ENCODE data around the gene SSNA1. TPM values are rescaled to one million over a fixed set of nuclear protein-coding genes. Genes with fewer than 3 reads are reported as not detected.

SSNA1 gene
- polyA plus RNA-seq, 1 donor: 53.7 TPM

DNA sequence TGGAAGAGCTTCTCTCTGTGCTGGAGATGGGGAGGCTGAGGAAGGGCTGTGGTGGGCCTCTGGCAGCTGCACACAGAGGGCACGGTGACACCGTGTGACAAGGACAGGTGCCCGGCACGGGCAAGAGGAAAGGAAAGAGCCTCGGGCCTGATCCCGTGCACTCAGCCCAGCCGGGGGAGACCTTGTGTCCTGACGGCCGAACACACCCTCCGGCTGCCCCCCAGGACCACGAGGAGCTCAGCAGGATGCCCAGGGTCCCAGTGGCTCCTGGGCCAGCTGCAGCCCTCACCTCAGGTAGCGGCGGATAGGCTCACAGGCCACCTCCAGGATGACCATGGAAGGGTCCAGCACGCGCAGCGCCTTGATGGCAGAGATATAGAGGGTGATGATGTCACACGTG, 5.6 kb upstream of the SSNA1 start:
- no peak for DNase-seq (ENCODE audit: low read depth)

DNA sequence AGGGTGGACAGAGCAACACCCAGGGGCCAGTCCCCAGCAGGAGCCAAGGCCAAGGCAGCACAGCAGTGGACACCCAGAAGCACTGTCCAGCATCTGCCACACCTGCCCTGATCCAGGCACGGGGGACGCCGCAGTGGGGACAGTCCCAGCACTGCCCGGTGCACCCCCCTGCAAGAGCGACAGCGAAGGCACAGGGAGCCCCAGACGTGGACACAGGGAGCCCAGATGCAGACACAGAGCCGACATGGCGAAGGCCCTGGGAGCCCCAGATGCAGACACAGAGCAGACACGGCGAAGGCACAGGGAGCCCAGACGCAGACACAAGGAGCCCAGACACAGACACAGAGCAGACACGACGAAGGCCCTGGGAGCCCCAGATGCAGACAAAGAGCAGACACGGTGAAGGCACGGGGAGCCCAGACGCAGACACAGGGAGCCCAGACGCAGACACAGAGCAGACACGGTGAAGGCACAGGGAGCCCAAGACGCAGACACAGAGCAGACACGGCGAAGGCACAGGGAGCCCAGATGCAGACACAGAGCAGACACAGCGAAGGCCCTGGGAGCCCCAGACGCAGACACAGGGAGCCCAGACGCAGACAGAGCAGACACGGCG, 4.4 kb upstream of the SSNA1 start:
- DNase-seq (ENCODE audit: low read depth): no peak

GRCh38 chr9:137184881-137185660, 3.4 kb upstream of the SSNA1 start:
- no peak for DNase-seq (ENCODE audit: low read depth)

DNA sequence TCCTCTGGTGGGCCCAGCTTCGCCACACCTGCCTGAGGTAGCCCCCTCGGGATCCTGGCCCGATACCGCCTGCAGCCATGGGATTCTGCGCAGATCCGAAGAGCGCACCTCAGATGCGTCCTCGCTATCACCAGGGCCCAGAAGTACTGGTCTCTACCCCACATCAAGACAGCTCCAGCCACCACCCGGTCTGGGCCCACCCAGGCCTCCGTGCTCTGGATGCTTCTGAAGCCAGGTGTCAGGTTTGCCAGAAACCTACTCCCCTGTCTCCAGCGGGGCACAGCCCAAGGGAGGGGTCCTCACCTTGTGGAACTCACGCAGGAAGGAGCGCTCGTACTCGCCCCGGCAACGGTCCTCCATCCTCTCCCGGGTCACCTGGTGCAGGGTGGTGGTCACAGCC, 2.6 kb upstream of the SSNA1 start:
- DNase-seq (ENCODE audit: low read depth): no peak

DNA sequence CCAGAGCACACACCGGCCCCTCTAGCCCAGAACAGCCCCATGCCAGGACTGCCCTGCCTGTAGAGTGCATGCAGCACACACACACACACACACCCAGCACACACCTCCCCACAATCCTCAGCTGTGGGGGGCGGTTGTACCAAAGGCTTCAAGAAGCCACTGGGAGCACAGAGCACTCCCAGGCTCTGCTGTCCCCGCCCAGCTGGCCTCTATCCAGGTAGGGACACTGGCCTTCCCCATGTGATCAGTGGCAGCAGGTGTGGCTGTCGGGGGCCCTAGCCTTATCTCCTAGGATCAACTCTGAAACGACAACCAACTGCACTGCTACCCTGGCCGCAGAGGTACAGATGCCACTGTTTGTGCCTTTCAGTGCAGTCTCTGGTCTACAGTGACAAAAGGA, 2.1 kb upstream of the SSNA1 start:
- no peak for DNase-seq (ENCODE audit: low read depth)

GRCh38 chr9:137187386-137187785, 1.1 kb upstream of the SSNA1 start:
- no peak for DNase-seq (ENCODE audit: low read depth)

- no peak for DNase-seq (ENCODE audit: low read depth)
Observed at GRCh38 chr9:137188086-137188489, 388 bp upstream of the SSNA1 start.

- no peak for DNase-seq (ENCODE audit: low read depth)
Observed at GRCh38 chr9:137189297-137190295, 1.1 kb downstream of the SSNA1 start.

- DNase-seq (ENCODE audit: low read depth): no peak
Observed at GRCh38 chr9:137190315-137190856, 1.9 kb downstream of the SSNA1 start.

- no peak for DNase-seq (ENCODE audit: low read depth)
Observed at GRCh38 chr9:137191245-137191644, 2.8 kb downstream of the SSNA1 start.

DNA sequence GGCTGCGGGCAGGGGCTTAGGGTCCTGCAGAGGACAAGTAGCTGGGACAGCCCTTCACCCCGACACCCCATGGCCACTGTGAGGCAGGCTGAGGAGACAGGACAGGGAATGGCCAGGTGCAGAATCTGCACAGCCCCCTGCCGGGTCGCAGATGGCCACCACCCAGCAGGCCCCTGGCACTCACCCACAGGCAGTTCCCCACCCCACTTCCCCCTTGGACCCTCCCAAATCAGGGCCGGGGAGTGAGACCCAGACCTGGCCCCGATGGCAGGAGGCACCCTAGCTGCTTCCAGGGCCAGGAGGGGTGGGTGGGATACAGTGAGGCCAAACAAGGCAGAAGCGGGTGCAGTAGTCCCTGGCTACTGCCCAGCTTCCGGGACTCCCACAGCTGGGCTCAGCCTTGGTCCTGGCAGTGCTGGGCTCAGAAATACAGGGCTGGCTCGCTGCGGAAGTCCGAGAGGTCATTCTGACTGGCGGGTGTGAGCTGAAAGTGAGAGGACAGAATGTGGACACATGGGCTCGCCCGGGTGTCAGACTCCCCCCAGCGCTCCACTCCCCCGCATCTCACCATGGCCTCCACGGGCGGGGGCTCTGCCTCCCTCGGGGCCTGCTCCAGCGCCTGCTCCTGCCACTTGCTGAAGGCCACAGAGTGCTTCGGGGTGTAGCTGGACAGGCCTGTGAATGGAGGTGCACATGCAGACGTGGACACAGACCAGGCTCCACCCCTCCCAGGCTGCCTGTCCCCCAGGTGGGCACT, 3.4 kb downstream of the SSNA1 start:
- DNase-seq (ENCODE audit: low read depth): no peak

DNA sequence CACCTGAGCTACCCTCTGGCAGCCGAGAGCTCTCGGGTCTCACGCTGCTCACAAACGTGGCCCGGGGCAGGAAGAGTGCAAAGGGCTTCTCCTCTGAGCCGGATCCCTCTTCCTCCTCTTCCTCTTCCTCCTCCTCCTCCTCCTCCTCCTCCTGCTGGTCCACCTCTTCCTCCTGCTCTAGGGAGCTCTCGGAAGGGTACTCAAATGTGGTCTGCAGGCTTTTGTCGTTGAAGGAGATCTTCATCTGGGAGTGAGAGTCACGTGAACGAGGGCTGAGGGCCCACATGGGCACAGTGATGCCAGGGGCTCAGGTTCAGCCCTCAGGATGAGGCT, 3.9 kb downstream of the SSNA1 start:
- DNase-seq (ENCODE audit: low read depth): no peak

DNA sequence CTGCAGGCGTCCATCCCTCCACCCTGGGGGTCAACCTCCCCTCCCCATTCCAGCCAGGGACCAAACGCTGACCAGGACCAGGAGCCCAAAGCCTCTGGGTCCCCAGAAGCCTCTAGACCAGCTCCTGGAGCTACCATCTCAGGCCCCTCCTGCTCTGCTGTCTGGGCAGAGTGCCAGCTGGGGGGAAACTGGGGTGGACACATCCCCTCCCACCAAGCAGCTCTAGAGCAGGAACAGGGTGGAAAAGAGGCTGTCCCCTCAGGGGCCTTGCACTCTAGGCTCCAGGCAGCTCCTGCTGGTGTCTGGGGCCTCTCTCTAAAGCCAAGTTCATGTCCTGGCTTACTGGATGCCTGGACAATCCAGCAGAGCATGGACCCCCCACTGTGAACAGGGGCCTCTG, 4.4 kb downstream of the SSNA1 start:
- DNase-seq (ENCODE audit: low read depth): no peak

DNA sequence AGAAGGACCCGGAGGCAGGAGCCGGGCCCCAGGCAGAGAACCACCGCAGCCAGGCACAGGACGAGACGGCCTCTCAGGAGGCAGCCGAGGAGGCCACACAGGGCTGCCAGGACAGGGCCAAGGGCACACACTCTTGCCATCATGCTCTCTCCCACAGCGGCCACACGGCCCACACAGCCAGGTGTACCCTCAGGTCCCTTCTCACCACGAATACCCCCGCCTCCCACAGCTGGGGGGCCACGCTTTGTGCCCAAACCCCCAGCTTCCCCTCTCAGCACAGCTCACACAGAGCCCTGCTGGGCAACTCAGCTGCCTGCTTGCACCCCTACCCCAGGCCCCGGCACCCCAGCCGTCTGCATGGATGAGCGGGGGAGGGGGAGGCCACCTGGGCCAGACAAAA, 5.3 kb downstream of the SSNA1 start:
- DNase-seq (ENCODE audit: low read depth): no peak

GRCh38 chr9:137194388-137194787, 5.9 kb downstream of the SSNA1 start:
- no peak for DNase-seq (ENCODE audit: low read depth)

DNA sequence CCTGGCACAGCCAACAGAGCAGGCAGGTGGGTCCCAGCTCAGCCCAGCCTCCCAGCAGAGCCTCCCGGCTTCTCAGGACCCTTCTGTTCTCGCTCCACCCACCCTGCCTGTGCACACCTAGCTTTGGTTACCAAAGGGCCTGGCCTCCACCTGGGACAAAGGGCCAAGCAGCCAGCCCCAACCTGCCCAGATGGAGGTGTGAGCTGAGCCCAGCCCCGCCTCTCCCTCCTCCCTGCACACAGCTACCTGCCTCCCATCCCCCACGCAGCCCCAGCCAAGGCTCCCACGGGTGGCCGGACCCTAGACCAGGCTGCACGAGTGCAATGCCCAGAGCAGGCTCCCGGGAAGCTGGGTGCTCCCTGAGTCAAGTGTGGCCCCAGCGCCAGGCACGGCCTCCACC, 6.4 kb downstream of the SSNA1 start:
- no peak for DNase-seq (ENCODE audit: low read depth)

GRCh38 chr9:137195525-137196220, 7.2 kb downstream of the SSNA1 start:
- DNase-seq (ENCODE audit: low read depth): no peak

DNA sequence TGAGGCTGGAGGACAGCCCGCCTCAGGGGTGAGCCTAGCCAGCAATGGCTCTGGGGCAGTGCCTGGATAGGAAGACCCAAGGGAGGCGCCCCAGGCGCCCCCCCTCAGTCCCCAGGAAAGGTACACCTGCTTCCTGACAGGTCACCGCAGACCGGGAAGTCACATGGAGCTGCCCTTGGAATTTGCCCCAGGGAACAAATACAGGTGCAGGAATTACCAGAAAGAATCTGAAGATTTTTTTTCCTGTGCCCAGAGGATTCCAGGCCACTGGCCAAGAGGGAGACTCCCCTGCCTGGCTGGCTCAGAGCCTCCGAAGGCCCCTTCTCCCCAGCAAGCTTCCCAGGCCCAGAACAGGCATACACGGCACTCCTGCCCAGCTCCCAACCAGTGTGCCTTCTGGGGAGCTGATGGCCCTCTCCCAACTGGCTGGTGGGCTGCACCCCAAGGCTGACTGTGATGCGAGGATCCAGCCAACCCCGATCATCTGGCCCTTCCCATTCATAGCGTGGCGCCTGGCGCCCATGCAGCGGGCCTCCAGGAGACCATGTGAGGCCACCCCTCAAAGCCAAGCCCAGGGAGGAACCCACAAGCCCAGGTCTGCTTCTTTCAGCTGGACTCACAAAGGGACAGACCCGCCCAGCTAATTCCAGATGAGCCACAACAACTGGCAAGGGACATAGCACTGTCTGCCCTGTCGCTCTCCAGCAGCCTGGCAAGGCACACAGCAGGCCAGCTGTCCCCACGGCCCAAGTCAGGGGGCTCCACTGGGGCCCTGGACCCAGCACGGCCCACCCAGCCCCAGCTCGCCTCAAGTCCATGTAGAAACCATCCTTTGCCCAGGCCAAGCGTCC, 9.8 kb downstream of the SSNA1 start:
- DNase-seq (ENCODE audit: low read depth): no peak

DNA sequence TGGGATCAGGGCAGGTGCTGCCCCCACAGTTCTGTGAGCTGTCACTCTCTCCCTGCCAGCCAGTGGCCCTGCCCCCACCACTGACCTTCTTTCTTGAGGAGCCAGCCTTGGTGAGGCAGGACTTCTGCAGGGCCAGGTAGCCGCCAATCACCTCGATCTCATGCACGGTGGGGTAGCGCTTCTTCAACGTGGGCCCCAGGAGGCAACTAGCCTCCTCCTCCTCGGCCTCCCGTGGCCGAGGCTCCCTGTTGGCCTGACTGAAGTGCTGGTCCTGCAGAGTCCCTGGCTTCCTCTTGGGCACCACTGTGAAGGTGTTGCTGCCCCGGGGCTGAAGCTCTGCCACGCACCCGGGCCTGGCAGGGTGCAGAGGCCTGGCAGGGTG, 10.4 kb downstream of the SSNA1 start:
- DNase-seq (ENCODE audit: low read depth): no peak

Data from forelimb muscle (tissue), 1 donor.